Dermis microvascular lymphatic vessel endothelial cell (primary cell): ENCODE results near the gene GID8. TPM values are rescaled to one million over a fixed set of nuclear protein-coding genes. Genes with fewer than 3 reads are reported as not detected.
"Not testable (repeated sequence)": the region's sequence is repeated elsewhere in the genome, so short reads cannot be mapped to it uniquely, and the experiment has no call there.

ENCODE experiments used
- DNase-seq, 2 donors: peaks; one replicate each; pipeline versions ENCODE4 v3.0.0 to v3.0.0-alpha.2; 2010; ENCODE audit warnings: low read depth in 2 of 2
- total RNA-seq: library from RNA; depleted of rRNA; stranded (reverse); fragments of >200 nt; gene quantifications from 2 replicates; pipeline ENCODE4 v1.2.1, GENCODE V29; 2014

Gene GID8
- total RNA-seq, 1 donor from 2014 or later: 34.8 TPM

GRCh38 chr20:62957136-62958117 is 19.5 kb downstream of the GID8 start:
- no peak for DNase-seq

GRCh38 chr20:62958388-62959100 is 20.6 kb downstream of the GID8 start:
- DNase-seq: no peak

- DNase-seq: no peak
Measured at GRCh38 chr20:62959101-62959971, 21.4 kb downstream of the GID8 start.

GRCh38 chr20:62959998-62960436 is 22.1 kb downstream of the GID8 start:
- no peak for DNase-seq

GRCh38 chr20:62960446-62961309 is 22.7 kb downstream of the GID8 start:
- DNase-seq: not testable (repeated sequence)

GRCh38 chr20:62961310-62961783 is 23.4 kb downstream of the GID8 start:
- DNase-seq: no peak

GRCh38 chr20:62961799-62962198 is 23.9 kb downstream of the GID8 start:
- DNase-seq: no peak

- DNase-seq: no peak
Measured at GRCh38 chr20:62962221-62962879, 24.4 kb downstream of the GID8 start.

GRCh38 chr20:62962891-62963613 is 25.1 kb downstream of the GID8 start:
- DNase-seq: no peak

- DNase-seq: no peak
Measured at GRCh38 chr20:62963614-62964397, 25.9 kb downstream of the GID8 start.

GRCh38 chr20:62964700-62965099 is 26.8 kb downstream of the GID8 start:
- no peak for DNase-seq

GRCh38 chr20:62965363-62965771 is 27.4 kb downstream of the GID8 start:
- DNase-seq: no peak

- DNase-seq: no peak
Measured at GRCh38 chr20:62966212-62967148, 28.5 kb downstream of the GID8 start.

- DNase-seq: no peak
Measured at GRCh38 chr20:62967149-62967501, 29.2 kb downstream of the GID8 start.

GRCh38 chr20:62967628-62968351 is 29.8 kb downstream of the GID8 start:
- no peak for DNase-seq

- DNase-seq: no peak
Measured at GRCh38 chr20:62968378-62969178, 30.6 kb downstream of the GID8 start.
